Ascending aorta (tissue), 2 donors: ENCODE data around the gene CACNA1G. TPM values are rescaled to one million over a fixed set of nuclear protein-coding genes. Genes with fewer than 3 reads are reported as not detected.

Source experiments
- DNase-seq, 2 donors: peaks; one replicate each; pipeline ENCODE4 v3.0.0-alpha.2; 2019; ENCODE audit warnings: low spot score in 2 of 2
- H3K27ac ChIP-seq, 2 donors: fragments of 200-600 bp; sonication (generic); one replicate each; pipeline ENCODE4 v1.5.1; 2016 to 2017; ENCODE audit warnings: mild to moderate bottlenecking in 1 of 2
- H3K27me3 ChIP-seq: fragments of 200-600 bp; sonication (generic); one replicate; pipeline ENCODE4 v1.5.1; 2017
- H3K36me3 ChIP-seq, 2 donors: fragments of 200-600 bp; sonication (generic); one replicate each; pipeline ENCODE4 v1.5.1; 2016
- H3K4me1 ChIP-seq, 2 donors: fragments of 200-600 bp; sonication (generic); one replicate each; pipeline ENCODE4 v1.5.1; 2016 to 2017; ENCODE audit warnings: mild to moderate bottlenecking in 1 of 2
- H3K4me3 ChIP-seq, 2 donors: fragments of 200-600 bp; sonication (generic); one replicate each; pipeline ENCODE4 v1.5.1; 2016 to 2017; ENCODE audit warnings: mild to moderate bottlenecking in 1 of 2
- H3K9me3 ChIP-seq, 2 donors: fragments of 200-600 bp; sonication (generic); one replicate each; pipeline ENCODE4 v1.5.1; 2016
- intact Hi-C: fragments of 100-400 bp; cut with DNase I; formaldehyde crosslinking; loops from one replicate; pipeline ENCODE4 v1.15.1; 2023
- total RNA-seq: library from RNA; depleted of rRNA; stranded (reverse); fragments of >200 nt; gene quantifications from one replicate; pipeline ENCODE4 v1.1.0, GENCODE V29; 2016
- TF ChIP-seq, protein P1 (sequence below), 3 experiments: fragments of 200-600 bp in 2 of 3; fragments of 450-650 bp in 1 of 3; sonication (generic) in 2 of 3; IDR thresholded peaks; one replicate each; pipeline ENCODE4 v1.5.1; 2016 to 2019; ENCODE audit warnings: antibody characterized with exemption in 3 of 3, mild to moderate bottlenecking in 1 of 3, moderate library complexity in 1 of 3

The CACNA1G gene
- total RNA-seq, 1 donor from 2014 or later = 1.2 TPM

GRCh38 chr17:50538549-50539410, 21.7 kb upstream of the CACNA1G start:
- H3K36me3 ChIP-seq = no peaks in the 10 kb centered on the region
- TF ChIP-seq, protein P1, sequence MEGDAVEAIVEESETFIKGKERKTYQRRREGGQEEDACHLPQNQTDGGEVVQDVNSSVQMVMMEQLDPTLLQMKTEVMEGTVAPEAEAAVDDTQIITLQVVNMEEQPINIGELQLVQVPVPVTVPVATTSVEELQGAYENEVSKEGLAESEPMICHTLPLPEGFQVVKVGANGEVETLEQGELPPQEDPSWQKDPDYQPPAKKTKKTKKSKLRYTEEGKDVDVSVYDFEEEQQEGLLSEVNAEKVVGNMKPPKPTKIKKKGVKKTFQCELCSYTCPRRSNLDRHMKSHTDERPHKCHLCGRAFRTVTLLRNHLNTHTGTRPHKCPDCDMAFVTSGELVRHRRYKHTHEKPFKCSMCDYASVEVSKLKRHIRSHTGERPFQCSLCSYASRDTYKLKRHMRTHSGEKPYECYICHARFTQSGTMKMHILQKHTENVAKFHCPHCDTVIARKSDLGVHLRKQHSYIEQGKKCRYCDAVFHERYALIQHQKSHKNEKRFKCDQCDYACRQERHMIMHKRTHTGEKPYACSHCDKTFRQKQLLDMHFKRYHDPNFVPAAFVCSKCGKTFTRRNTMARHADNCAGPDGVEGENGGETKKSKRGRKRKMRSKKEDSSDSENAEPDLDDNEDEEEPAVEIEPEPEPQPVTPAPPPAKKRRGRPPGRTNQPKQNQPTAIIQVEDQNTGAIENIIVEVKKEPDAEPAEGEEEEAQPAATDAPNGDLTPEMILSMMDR (IDR thresholded peaks at IDR 0.05) = no peak
- intact Hi-C loops = no loop called here
- no peak overlapping the region for H3K4me3 ChIP-seq
- H3K27me3 ChIP-seq = no peaks in the 10 kb centered on the region
- H3K9me3 ChIP-seq = no peaks in the 10 kb centered on the region
- H3K27ac ChIP-seq = no peak overlapping the region
- H3K4me1 ChIP-seq = peaks cover 3 to 21% of the 10 kb centered on the region in 2 donors
- no peak for DNase-seq

GRCh38 chr17:50539762-50540559, 20.6 kb upstream of the CACNA1G start:
- Histone ChIP-seq H3K36me3 (no peaks in the 10 kb centered on the region), H3K27ac (no peak overlapping the region), H3K27me3 (no peaks in the 10 kb centered on the region), H3K4me3 (no peak overlapping the region), H3K9me3 (no peaks in the 10 kb centered on the region), H3K4me1 (peaks cover 3 to 16% of the 10 kb centered on the region in 2 donors)
- intact Hi-C loops = loop anchor here (2.0 kb wide), 1 partner anchor 57 kb away; no protein-coding TSS in a partner anchor
- no peak for DNase-seq
- TF ChIP-seq, protein P1 (IDR thresholded peaks at IDR 0.05) = no peak

GRCh38 chr17:50540560-50541401, 19.7 kb upstream of the CACNA1G start:
- H3K9me3 ChIP-seq = no peaks in the 10 kb centered on the region
- no peak for DNase-seq
- no peak overlapping the region for H3K27ac ChIP-seq
- no peaks in the 10 kb centered on the region for H3K36me3 ChIP-seq
- intact Hi-C loops = loop anchor here (2.0 kb wide), 1 partner anchor 58 kb away; no protein-coding TSS in a partner anchor
- TF ChIP-seq, protein P1 (IDR thresholded peaks at IDR 0.05) = no peak
- no peaks in the 10 kb centered on the region for H3K27me3 ChIP-seq
- H3K4me1 ChIP-seq = peaks cover 3 to 16% of the 10 kb centered on the region in 2 donors
- no peak overlapping the region for H3K4me3 ChIP-seq

DNA sequence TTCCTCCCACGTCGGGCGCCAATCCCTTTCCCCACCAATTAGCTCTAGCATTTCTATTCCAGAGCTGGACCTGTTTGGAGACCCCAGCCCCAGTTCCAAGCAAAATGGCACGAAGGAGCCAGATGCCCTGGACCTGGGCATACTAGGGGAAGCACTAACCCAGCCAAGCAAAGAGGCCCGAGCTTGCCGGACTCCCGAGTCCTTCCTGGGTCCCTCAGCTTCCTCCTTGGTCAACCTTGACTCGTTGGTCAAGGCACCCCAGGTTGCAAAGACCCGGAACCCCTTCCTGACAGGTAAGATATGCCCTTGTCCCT, 19.2 kb upstream of the CACNA1G start:
- Histone ChIP-seq H3K4me1 (peaks cover 3 to 16% of the 10 kb centered on the region in 2 donors), H3K9me3 (no peaks in the 10 kb centered on the region), H3K4me3 (peak overlapping the region; percentile 64 to 75), H3K27me3 (no peaks in the 10 kb centered on the region), H3K27ac (peak overlapping the region in 1 of 2 donors; percentile 52), H3K36me3 (no peaks in the 10 kb centered on the region)
- intact Hi-C loops = loop anchor here (2.0 kb wide), 1 partner anchor 59 kb away; no protein-coding TSS in a partner anchor
- DNase-seq = no peak
- TF ChIP-seq, protein P1 (IDR thresholded peaks at IDR 0.05) = no peak
